Measurements from ENCODE around the gene IMPDH1.

IMPDH1 gene

DNA sequence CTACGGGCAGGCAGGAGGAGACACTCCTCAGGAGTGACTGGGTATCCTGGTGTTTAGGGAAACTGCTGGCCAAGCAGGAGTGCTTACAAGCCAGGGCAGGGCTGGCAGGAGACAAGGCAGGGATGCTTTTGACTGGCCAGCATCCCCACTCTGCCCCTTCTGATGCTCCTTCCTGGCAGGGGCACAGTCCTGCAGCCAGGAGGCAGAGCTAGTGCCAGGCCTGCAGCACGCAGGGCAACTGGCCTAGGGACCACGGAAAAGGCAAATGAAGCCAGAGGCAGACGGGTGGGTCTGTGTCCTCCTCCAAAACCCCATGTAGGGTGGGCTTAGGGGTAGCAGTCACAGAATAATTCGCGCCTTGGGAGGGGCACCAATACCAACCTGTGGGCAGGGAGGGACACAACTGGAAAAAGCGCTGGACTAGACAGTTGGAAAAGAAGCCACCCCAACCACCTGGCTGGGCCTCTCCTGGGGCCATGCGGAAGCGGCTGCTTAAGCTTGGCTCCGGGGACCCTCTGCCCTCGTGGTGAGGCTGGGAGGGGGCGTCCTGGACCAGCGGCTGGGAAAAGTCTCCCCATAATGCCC, 4.8 kb downstream of the IMPDH1 start:
- DNase-seq (ENCODE audit: low read depth): no peak
- peak overlapping the region; percentile 64 for H3K4me3 ChIP-seq (ENCODE audit: low read length)
- TF ChIP-seq, protein P1, sequence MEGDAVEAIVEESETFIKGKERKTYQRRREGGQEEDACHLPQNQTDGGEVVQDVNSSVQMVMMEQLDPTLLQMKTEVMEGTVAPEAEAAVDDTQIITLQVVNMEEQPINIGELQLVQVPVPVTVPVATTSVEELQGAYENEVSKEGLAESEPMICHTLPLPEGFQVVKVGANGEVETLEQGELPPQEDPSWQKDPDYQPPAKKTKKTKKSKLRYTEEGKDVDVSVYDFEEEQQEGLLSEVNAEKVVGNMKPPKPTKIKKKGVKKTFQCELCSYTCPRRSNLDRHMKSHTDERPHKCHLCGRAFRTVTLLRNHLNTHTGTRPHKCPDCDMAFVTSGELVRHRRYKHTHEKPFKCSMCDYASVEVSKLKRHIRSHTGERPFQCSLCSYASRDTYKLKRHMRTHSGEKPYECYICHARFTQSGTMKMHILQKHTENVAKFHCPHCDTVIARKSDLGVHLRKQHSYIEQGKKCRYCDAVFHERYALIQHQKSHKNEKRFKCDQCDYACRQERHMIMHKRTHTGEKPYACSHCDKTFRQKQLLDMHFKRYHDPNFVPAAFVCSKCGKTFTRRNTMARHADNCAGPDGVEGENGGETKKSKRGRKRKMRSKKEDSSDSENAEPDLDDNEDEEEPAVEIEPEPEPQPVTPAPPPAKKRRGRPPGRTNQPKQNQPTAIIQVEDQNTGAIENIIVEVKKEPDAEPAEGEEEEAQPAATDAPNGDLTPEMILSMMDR (conservative IDR thresholded peaks at IDR 0.05; ENCODE audit: low read depth, low read length): peak; percentile 41

DNA sequence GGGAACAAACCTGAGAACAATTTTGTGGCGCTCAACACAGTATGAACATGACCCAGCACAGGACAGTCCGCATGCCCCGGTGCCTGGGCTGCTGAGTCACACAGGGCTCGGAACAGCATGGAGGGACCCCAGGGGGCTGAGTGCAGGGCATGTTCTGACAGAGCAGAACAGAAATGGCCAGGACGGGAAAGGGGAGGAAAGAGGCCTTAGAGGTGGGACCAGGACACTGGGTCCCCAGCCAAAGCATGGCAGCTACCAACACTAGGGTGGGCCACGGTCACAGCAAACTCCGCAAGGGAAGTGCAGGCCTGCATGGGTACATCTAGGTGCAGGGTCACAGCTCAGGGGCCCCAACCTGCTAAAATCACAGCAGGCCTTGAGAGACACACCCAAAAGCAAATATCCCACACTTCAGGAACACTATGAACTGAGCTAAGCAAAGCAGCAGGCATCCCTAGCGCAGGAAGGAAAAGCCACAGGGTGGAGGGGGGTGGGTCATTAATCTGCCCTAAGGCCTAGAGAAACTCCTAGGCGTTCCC, 5.6 kb downstream of the IMPDH1 start:
- DNase-seq (ENCODE audit: low read depth): no peak
- TF ChIP-seq, protein P1 (conservative IDR thresholded peaks at IDR 0.05; ENCODE audit: low read depth, low read length): no peak
- no peak overlapping the region for H3K4me3 ChIP-seq (ENCODE audit: low read length)

DNA sequence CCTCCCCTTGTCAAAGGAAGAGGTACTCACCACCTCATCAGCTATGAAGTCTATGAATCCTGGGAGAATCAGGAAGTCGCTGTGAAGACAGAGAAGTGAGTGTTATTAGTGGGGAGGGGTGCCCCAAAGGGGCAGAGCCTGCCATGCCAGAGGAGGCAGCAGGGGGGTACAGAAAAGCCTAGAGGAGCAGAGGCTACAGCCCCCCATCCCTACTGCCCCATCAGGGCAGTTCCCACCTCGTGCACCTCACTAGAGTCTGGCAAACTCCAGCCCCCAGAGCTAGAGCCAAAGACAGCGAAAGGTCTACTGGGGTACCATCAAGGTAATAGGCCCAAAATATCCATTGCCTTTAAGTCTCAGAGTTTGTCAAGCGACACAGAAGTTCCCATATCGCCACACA, 6.1 kb downstream of the IMPDH1 start:
- no peak overlapping the region for H3K4me3 ChIP-seq (ENCODE audit: low read length)
- TF ChIP-seq, protein P1 (conservative IDR thresholded peaks at IDR 0.05; ENCODE audit: low read depth, low read length): no peak
- no peak for DNase-seq (ENCODE audit: low read depth)

DNA sequence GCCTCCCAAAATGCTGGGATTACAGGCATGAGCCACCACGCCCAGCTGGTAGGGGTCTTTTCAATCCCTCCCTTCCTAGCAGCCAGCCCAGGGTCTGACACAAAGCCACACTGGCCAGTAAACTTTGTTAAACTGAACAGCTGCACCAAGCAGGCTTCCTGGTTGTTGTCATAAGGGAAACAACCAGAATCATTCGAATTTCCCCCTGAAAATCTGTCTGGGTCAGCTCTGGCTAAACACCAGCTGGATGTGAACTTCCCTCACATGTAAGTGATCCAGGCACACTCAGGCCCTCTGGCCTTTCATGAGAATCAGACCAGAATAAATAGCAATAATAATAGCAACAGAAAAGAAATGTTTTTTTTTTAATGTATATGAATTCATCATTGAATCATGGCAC, 7.4 kb downstream of the IMPDH1 start:
- TF ChIP-seq, protein P1 (conservative IDR thresholded peaks at IDR 0.05; ENCODE audit: low read depth, low read length): no peak
- DNase-seq (ENCODE audit: low read depth): no peak
- no peak overlapping the region for H3K4me3 ChIP-seq (ENCODE audit: low read length)

DNA sequence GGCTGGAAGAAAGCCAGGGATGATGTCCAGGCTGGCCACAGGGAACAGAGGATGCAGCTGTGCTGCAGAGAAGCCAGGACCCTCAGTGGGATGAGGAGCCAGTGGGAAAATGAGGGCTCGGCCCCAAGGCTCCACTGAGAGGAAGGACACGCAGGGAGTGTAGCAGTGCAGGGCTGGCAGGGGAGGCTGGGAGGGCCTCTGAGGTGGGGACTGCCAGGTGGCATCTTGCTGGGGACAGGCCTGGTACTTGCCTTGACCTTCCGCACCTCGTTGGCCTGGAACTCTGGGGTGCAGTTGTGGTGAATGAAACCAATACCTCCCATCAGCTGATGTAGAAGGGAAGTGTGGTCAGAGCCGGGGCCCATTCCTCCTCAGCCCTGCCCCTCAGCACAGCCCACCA, 9.2 kb downstream of the IMPDH1 start:
- TF ChIP-seq, protein P1 (conservative IDR thresholded peaks at IDR 0.05; ENCODE audit: low read depth, low read length): no peak
- H3K4me3 ChIP-seq (ENCODE audit: low read length): no peak overlapping the region
- DNase-seq (ENCODE audit: low read depth): no peak

DNA sequence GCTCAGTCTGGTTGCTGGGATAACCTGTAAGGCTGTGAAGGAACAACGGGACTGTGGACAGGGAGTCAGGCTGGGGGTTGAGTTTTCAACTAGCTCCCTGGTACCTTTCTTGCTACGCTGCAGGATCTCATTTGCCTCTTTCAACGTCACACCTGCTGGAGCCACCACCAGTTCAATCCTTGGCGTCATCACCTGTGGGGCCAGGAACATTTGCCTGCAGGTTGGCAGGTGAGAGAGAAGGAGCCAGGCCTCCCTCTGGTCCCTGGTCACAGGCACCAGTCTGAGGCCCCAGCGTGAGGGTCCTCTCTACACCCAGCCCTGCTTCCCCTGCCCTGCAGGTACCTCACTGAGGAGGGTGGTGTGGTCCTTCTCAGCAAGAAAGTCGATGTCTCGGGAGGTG, 9.8 kb downstream of the IMPDH1 start:
- H3K4me3 ChIP-seq (ENCODE audit: low read length): no peak overlapping the region
- DNase-seq (ENCODE audit: low read depth): no peak
- TF ChIP-seq, protein P1 (conservative IDR thresholded peaks at IDR 0.05; ENCODE audit: low read depth, low read length): no peak

DNA sequence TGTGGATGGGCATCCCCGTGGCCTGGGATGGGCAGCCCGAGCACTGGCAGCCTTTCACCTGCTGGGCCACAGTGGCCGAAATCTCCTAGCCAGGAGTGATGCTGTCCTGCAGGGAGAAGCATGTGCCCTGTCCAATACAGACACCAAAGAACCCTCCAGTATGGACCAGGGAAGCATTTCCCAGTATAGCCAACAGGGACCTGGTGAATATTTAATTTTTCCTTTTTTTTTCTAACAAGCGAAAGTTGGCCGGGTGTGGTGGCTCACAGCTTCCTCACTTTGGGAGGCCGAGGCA, 11.0 kb downstream of the IMPDH1 start:
- no peak overlapping the region for H3K4me3 ChIP-seq (ENCODE audit: low read length)
- TF ChIP-seq, protein P1 (conservative IDR thresholded peaks at IDR 0.05; ENCODE audit: low read depth, low read length): no peak
- DNase-seq (ENCODE audit: low read depth): no peak
